PC-3 (cell line): Measurements from ENCODE around the gene FASTK.

Source experiments
- CTCF ChIP-seq: fragments of 300-600 bp; sonication (generic); conservative IDR thresholded peaks from 2 replicates; pipeline ENCODE4 v1.5.1; 2017; ENCODE audit warnings: antibody characterized with exemption, low read depth, mild to moderate bottlenecking, low read length
- EZH2 ChIP-seq: fragments of 300-600 bp; sonication (generic); IDR thresholded peaks from one replicate; pipeline ENCODE4 v1.6.1; 2017; ENCODE audit warnings: antibody characterized with exemption, mild to moderate bottlenecking, low read length; ENCODE audit not compliant: unreplicated experiment
- EZH2phosphoT487 ChIP-seq: fragments of 300-600 bp; sonication (generic); IDR thresholded peaks from 2 replicates; pipeline ENCODE4 v1.6.1; 2018; ENCODE audit warnings: mild to moderate bottlenecking, antibody characterized with exemption, low read length, borderline replicate concordance

- TF ChIP-seq CTCF (no peak), EZH2 (no peak), EZH2phosphoT487 (no peak)
Observed at GRCh38 chr7:151080522-151081169, at the start of gene FASTK.
